ENCODE results near the gene MCF2L. TPM values are rescaled to one million over a fixed set of nuclear protein-coding genes. Genes with fewer than 3 reads are reported as not detected.
A peak's percentile ranks its signal among the peaks of the same experiment; 100 is the strongest.

Gene MCF2L
- total RNA-seq, 1 donor from 2014 or later, result 6.7 TPM

- TF ChIP-seq CTCF (IDR thresholded peaks at IDR 0.05), result no peak
These were observed 10.7 kb upstream of the MCF2L start for GRCh38 chr13:112958127-112958989.

GRCh38 chr13:112959206-112959605 lies 9.8 kb upstream of the MCF2L start:
- Mint-ChIP-seq H3K9me3 (ENCODE audit: low read depth) (no peaks in the 10 kb centered on the region), H3K27me3 (ENCODE audit: low read depth) (peaks cover 14% of the 10 kb centered on the region), H3K4me3 (ENCODE audit: unreplicated experiment) (no peak overlapping the region), H3K36me3 (ENCODE audit: low read depth) (no peaks in the 10 kb centered on the region), H3K27ac (ENCODE audit: unreplicated experiment) (no peak overlapping the region), H3K4me1 (ENCODE audit: low read depth) (peaks cover 15% of the 10 kb centered on the region)
- TF ChIP-seq CTCF (IDR thresholded peaks at IDR 0.05), result no peak
- DNase-seq (ENCODE audit: low spot score), result no peak

More at GRCh38 chr13:112958127-112958989, 10.7 kb upstream of the MCF2L start:
- Mint-ChIP-seq H3K27ac (ENCODE audit: unreplicated experiment) (no peak overlapping the region), H3K4me1 (ENCODE audit: low read depth) (peaks cover 15% of the 10 kb centered on the region), H3K27me3 (ENCODE audit: low read depth) (peaks cover 15% of the 10 kb centered on the region), H3K4me3 (ENCODE audit: unreplicated experiment) (no peak overlapping the region), H3K36me3 (ENCODE audit: low read depth) (no peaks in the 10 kb centered on the region), H3K9me3 (ENCODE audit: low read depth) (no peaks in the 10 kb centered on the region)
- DNase-seq (ENCODE audit: low spot score), result no peak

GRCh38 chr13:112959701-112960542 lies 9.1 kb upstream of the MCF2L start:
- Mint-ChIP-seq H3K4me3 (ENCODE audit: unreplicated experiment) (no peak overlapping the region), H3K4me1 (ENCODE audit: low read depth) (peaks cover 15% of the 10 kb centered on the region), H3K36me3 (ENCODE audit: low read depth) (no peaks in the 10 kb centered on the region), H3K9me3 (ENCODE audit: low read depth) (no peaks in the 10 kb centered on the region), H3K27ac (ENCODE audit: unreplicated experiment) (no peak overlapping the region), H3K27me3 (ENCODE audit: low read depth) (peaks cover 16% of the 10 kb centered on the region)
- DNase-seq (ENCODE audit: low spot score), result peak; percentile 75
- TF ChIP-seq CTCF (IDR thresholded peaks at IDR 0.05), result no peak

GRCh38 chr13:112960706-112961105 lies 8.3 kb upstream of the MCF2L start:
- no peak for TF ChIP-seq CTCF (IDR thresholded peaks at IDR 0.05)
- no peaks in the 10 kb centered on the region for H3K36me3 Mint-ChIP-seq (ENCODE audit: low read depth)
- peaks cover 23% of the 10 kb centered on the region for H3K27me3 Mint-ChIP-seq (ENCODE audit: low read depth)
- no peak overlapping the region for H3K27ac Mint-ChIP-seq (ENCODE audit: unreplicated experiment)
- H3K4me1 Mint-ChIP-seq (ENCODE audit: low read depth), result peaks cover 15% of the 10 kb centered on the region
- no peak overlapping the region for H3K4me3 Mint-ChIP-seq (ENCODE audit: unreplicated experiment)
- H3K9me3 Mint-ChIP-seq (ENCODE audit: low read depth), result no peaks in the 10 kb centered on the region
- no peak for DNase-seq (ENCODE audit: low spot score)

All from chondrocyte (in vitro differentiated cells).